ENCODE results near the gene ENPEP. TPM values are rescaled to one million over a fixed set of nuclear protein-coding genes. Genes with fewer than 3 reads are reported as not detected.

ENPEP gene
- total RNA-seq, 1 donor from 2014 or later, result not detected

GRCh38 chr4:110449947-110450346 lies 26.0 kb upstream of the ENPEP start:
- Mint-ChIP-seq H3K4me3 (no peak overlapping the region), H3K9me3 (no peaks in the 10 kb centered on the region), H3K27ac (no peak overlapping the region), H3K36me3 (ENCODE audit: low read depth) (no peaks in the 10 kb centered on the region), H3K4me1 (no peaks in the 10 kb centered on the region), H3K27me3 (no peaks in the 10 kb centered on the region)
- CTCF ChIA-PET, result no interaction called here
- DNase-seq, result no peak
- no peak for ATAC-seq (ENCODE audit: low read depth)
- intact Hi-C loops (cut with micrococcal nuclease), result no loop called here
- POLR2A ChIA-PET, result no interaction called here
- TF ChIP-seq, protein P1, sequence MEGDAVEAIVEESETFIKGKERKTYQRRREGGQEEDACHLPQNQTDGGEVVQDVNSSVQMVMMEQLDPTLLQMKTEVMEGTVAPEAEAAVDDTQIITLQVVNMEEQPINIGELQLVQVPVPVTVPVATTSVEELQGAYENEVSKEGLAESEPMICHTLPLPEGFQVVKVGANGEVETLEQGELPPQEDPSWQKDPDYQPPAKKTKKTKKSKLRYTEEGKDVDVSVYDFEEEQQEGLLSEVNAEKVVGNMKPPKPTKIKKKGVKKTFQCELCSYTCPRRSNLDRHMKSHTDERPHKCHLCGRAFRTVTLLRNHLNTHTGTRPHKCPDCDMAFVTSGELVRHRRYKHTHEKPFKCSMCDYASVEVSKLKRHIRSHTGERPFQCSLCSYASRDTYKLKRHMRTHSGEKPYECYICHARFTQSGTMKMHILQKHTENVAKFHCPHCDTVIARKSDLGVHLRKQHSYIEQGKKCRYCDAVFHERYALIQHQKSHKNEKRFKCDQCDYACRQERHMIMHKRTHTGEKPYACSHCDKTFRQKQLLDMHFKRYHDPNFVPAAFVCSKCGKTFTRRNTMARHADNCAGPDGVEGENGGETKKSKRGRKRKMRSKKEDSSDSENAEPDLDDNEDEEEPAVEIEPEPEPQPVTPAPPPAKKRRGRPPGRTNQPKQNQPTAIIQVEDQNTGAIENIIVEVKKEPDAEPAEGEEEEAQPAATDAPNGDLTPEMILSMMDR (IDR thresholded peaks at IDR 0.05), result no peak

DNA sequence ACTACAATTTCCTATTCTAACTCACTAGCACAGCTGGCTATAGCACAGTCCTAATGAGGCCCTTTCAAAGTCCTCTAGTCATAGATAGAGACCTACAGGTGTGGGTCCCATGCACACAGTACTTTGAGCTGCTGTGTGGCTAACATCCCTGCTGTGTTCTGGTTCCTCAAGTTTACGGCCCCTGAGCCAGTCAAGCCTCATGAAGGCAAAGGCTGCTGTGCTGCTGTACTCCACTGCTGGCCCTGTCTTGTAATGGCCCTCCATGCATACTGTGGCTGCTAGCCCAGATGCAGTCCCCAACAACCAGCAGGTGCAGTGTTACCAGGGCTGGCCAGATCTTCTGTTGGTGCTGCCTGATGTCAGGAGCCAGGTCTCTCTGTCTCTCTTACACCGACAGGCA lies 23.4 kb upstream of the ENPEP start:
- H3K9me3 Mint-ChIP-seq, result no peaks in the 10 kb centered on the region

GRCh38 chr4:110454441-110454840 lies 21.5 kb upstream of the ENPEP start:
- ATAC-seq (ENCODE audit: low read depth), result no peak
- no peaks in the 10 kb centered on the region for H3K9me3 Mint-ChIP-seq
- TF ChIP-seq, protein P1 (IDR thresholded peaks at IDR 0.05), result no peak
- peaks cover 3% of the 10 kb centered on the region for H3K27me3 Mint-ChIP-seq
- ChIA-PET POLR2A (no interaction called here), CTCF (no interaction called here)
- intact Hi-C loops (cut with micrococcal nuclease), result no loop called here
- no peak overlapping the region for H3K4me3 Mint-ChIP-seq
- no peaks in the 10 kb centered on the region for H3K36me3 Mint-ChIP-seq (ENCODE audit: low read depth)
- no peak for DNase-seq
- no peaks in the 10 kb centered on the region for H3K4me1 Mint-ChIP-seq
- no peak overlapping the region for H3K27ac Mint-ChIP-seq

More for the DNA sequence above, 23.4 kb upstream of the ENPEP start:
- Mint-ChIP-seq H3K4me3 (no peak overlapping the region), H3K27ac (no peak overlapping the region), H3K4me1 (no peaks in the 10 kb centered on the region), H3K27me3 (peaks cover 3% of the 10 kb centered on the region), H3K36me3 (ENCODE audit: low read depth) (no peaks in the 10 kb centered on the region)
- CTCF ChIA-PET, result no interaction called here
- ATAC-seq (ENCODE audit: low read depth) (no peak), DNase-seq (no peak)
- POLR2A ChIA-PET, result no interaction called here
- intact Hi-C loops (cut with micrococcal nuclease), result no loop called here
- TF ChIP-seq, protein P1 (IDR thresholded peaks at IDR 0.05), result no peak

DNA sequence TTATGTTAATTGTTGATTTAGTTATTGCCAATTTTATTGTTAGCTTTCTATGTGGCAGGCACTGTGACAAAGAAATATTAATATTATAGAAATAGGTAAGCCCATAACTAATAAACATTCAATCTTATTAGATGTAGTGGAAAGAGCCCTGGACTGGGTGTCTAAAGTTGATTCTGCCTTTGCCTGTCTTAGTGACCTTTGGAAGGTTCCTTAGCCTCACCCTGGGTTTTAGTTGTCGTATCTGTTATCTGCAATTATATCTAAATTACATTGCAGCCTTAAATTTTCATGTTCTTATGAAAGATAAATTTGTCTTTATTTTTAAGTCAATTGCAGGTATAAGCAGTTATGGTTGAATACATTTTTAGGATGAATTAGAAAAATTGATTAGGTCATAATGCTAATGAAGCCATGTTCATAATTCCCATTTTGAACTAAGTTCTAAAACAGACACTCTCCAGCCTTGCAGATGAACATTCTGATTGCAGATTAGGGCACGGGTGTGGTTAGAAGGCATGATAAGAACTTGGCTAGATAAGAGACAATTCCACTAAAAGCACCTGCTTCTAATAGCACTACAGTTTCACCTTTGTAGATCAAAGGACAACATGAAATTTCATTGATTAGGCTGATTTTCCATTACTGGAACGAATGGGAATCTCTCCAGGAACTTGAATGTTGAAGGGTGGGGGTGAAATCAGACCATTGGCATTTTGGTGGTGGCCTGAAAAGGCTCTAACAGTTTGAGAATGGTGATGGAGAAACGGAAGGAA lies 17.3 kb upstream of the ENPEP start:
- Mint-ChIP-seq H3K4me1 (no peaks in the 10 kb centered on the region), H3K4me3 (no peak overlapping the region), H3K27ac (no peak overlapping the region), H3K27me3 (peaks cover 3% of the 10 kb centered on the region), H3K36me3 (ENCODE audit: low read depth) (no peaks in the 10 kb centered on the region), H3K9me3 (no peaks in the 10 kb centered on the region)
- DNase-seq, result no peak
- no peak for ATAC-seq (ENCODE audit: low read depth)
- TF ChIP-seq, protein P1 (IDR thresholded peaks at IDR 0.05), result no peak
- POLR2A ChIA-PET, result no interaction called here
- intact Hi-C loops (cut with micrococcal nuclease), result no loop called here
- CTCF ChIA-PET, result no interaction called here

DNA sequence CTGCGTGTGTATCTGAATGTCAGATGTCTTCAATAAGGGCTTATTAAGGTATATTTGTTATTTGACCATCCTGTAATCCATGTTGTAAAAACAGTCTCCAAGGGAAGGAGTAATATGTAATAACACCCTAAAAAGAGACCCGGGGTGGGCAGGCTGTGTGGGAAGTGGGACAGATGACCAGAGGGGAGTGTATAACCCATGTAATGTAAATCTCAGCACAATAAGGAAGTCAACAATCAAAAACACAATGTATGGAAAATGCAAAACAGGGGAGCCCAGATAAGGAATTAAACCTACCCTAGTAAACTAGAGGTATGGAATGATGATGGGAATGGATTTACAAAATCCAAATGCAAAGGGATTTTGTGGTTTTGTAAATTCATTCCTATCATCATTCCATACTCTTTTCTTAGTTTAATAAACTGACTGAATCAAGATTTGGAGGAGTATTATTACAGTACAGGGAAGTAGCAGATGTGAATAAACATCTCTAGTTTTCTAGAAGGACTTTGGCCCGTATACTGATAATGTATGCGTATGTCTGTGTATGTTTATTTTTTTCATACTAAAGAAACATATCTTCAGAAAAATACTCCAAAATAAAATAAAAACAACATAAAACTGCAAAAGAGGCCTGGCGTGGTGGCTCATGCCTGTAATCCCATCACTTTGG lies 15.7 kb upstream of the ENPEP start:
- Mint-ChIP-seq H3K27me3 (peaks cover 3% of the 10 kb centered on the region), H3K9me3 (no peaks in the 10 kb centered on the region), H3K36me3 (ENCODE audit: low read depth) (no peaks in the 10 kb centered on the region), H3K4me1 (no peaks in the 10 kb centered on the region), H3K4me3 (no peak overlapping the region), H3K27ac (no peak overlapping the region)
- TF ChIP-seq, protein P1 (IDR thresholded peaks at IDR 0.05), result no peak
- ChIA-PET CTCF (no interaction called here), POLR2A (no interaction called here)
- ATAC-seq (ENCODE audit: low read depth) (no peak), DNase-seq (no peak)
- intact Hi-C loops (cut with micrococcal nuclease), result no loop called here
